C4-2B (cell line): ENCODE results near the gene DAB1.

Experiments used
- H3K27ac ChIP-seq: fragments of 450-650 bp; 2 replicates; pipeline ENCODE4 v1.5.1; 2017
- CTCF ChIP-seq: fragments of 450-650 bp; conservative IDR thresholded peaks from 2 replicates; pipeline ENCODE4 v1.5.1; 2017; ENCODE audit warnings: mild to moderate bottlenecking
- ZFX ChIP-seq: fragments of 450-650 bp; IDR thresholded peaks from 2 replicates; pipeline ENCODE4 v1.6.1; 2017

The DAB1 gene

GRCh38 chr1:57158604-57158998 lies 265.3 kb downstream of the DAB1 start:
- no peak for TF ChIP-seq CTCF
- no peak for TF ChIP-seq ZFX
- H3K27ac ChIP-seq: no peak overlapping the region

- TF ChIP-seq CTCF (no peak), ZFX (no peak)
- H3K27ac ChIP-seq: no peak overlapping the region
Measured at GRCh38 chr1:57157818-57158603, 265.8 kb downstream of the DAB1 start.

- no peak overlapping the region for H3K27ac ChIP-seq
- TF ChIP-seq ZFX: no peak
- TF ChIP-seq CTCF: no peak
Measured at GRCh38 chr1:57156907-57157306, 267.0 kb downstream of the DAB1 start.

- TF ChIP-seq CTCF: no peak
- no peak for TF ChIP-seq ZFX
- no peak overlapping the region for H3K27ac ChIP-seq
Measured at GRCh38 chr1:57146100-57146499, 277.8 kb downstream of the DAB1 start.

GRCh38 chr1:57142999-57143398 lies 280.9 kb downstream of the DAB1 start:
- no peak overlapping the region for H3K27ac ChIP-seq
- TF ChIP-seq CTCF: no peak
- no peak for TF ChIP-seq ZFX

GRCh38 chr1:57142169-57142568 lies 281.7 kb downstream of the DAB1 start:
- no peak overlapping the region for H3K27ac ChIP-seq
- no peak for TF ChIP-seq CTCF
- no peak for TF ChIP-seq ZFX

GRCh38 chr1:57138432-57139078 lies 285.3 kb downstream of the DAB1 start:
- TF ChIP-seq CTCF (no peak), ZFX (no peak)
- no peak overlapping the region for H3K27ac ChIP-seq
